HCT116 (cell line): ENCODE measurements around the gene PEMT. TPM values are rescaled to one million over a fixed set of nuclear protein-coding genes. Genes with fewer than 3 reads are reported as not detected.

ENCODE experiments used
- ATAC-seq: fragments of 200-7000 bp; cut with Tn5 transposase; 2 replicates; pipeline ENCODE4 v1.9.1; 2020; ENCODE audit warnings: mild to moderate bottlenecking, moderate library complexity
- BruUV-seq: library from RNA; stranded (reverse); fragments of 400-500 nt; replicated peaks from 2 replicates; lab custom pipeline; 2021; lab: Mats Ljungman, UMichigan
- CTCF ChIA-PET: fragments of 300-600 bp; sonication (Branson Sonifier 250); formaldehyde crosslinking; loops from one replicate; lab custom pipeline; 2021; ENCODE audit warnings: antibody characterized with exemption; lab: Charles Lee
- POLR2A ChIA-PET: fragments of 300-600, 350-600 bp; sonication (Branson Sonifier 250); formaldehyde crosslinking; loops from one replicate; lab custom pipeline; 2021; ENCODE audit warnings: antibody characterized with exemption; lab: Charles Lee
- RAD21 ChIA-PET, 2 experiments: fragments of 300-600 bp; sonication (Branson Sonifier 250); formaldehyde crosslinking; loops; one replicate each; lab custom pipeline; 2023; ENCODE audit warnings: low total read pairs in 2 of 2; ENCODE audit not compliant: uncharacterized antibody in 2 of 2, unreplicated experiment in 2 of 2, low non-redundant PET in 1 of 2; lab: Charles Lee
- DNase-seq: peaks from one replicate; pipeline ENCODE4 v3.0.0-alpha.2; 2010; ENCODE audit warnings: low read depth, low spot score
- H2AFZ ChIP-seq: fragments of 200-600 bp; shearing (Covaris generic), sonication (generic); 2 replicates; pipeline ENCODE4 v1.6.1; 2017; ENCODE audit warnings: low read depth, mixed run types, mixed read lengths, antibody characterized with exemption, low read length; ENCODE audit not compliant: poor library complexity, severe bottlenecking
- H3K27ac ChIP-seq: 2 replicates; pipeline ENCODE4 v1.5.1; 2012; ENCODE audit warnings: low read depth, low read length
- H3K27me3 ChIP-seq: fragments of 200-600 bp; sonication (generic); 2 replicates; pipeline ENCODE4 v1.6.1; 2016; ENCODE audit warnings: mixed run types, low read length, mixed read lengths; ENCODE audit not compliant: insufficient read depth
- H3K36me3 ChIP-seq, 2 experiments: fragments of 200-500 bp in 1 of 2; fragments of 200-600 bp in 1 of 2; sonication (Bioruptor generic) in 1 of 2; sonication (generic) in 1 of 2; 2 replicates each; pipeline versions ENCODE4 v1.5.1 to v1.6.1; 2014 to 2016; ENCODE audit warnings: low read length in 2 of 2, inconsistent platforms in 1 of 2, mixed read lengths in 1 of 2, mixed run types in 1 of 2; ENCODE audit not compliant: insufficient read depth in 2 of 2, control insufficient read depth in 1 of 2
- H3K4me1 ChIP-seq, 2 experiments: fragments of 200-600 bp in 1 of 2; sonication (generic) in 1 of 2; 2 replicates each; pipeline versions ENCODE4 v1.5.1 to v1.6.1; 2012 to 2017; ENCODE audit warnings: low read length in 2 of 2, inconsistent platforms in 1 of 2, mild to moderate bottlenecking in 1 of 2, mixed read lengths in 1 of 2, mixed run types in 1 of 2, moderate library complexity in 1 of 2; ENCODE audit not compliant: insufficient read depth in 2 of 2, control insufficient read depth in 1 of 2
- H3K4me2 ChIP-seq: fragments of 200-600 bp; sonication (generic); 2 replicates; pipeline ENCODE4 v1.6.1; 2017; ENCODE audit warnings: mixed run types, low read length, mixed read lengths
- H3K4me3 ChIP-seq, 2 experiments: fragments of 200-600 bp in 1 of 2; sonication (generic) in 1 of 2; replicated peaks in 1 of 2; 2 replicates each; pipeline ENCODE4 v1.5.1; 2011 to 2016; ENCODE audit warnings: low read length in 2 of 2, control low read depth in 1 of 2, low read depth in 1 of 2, mild to moderate bottlenecking in 1 of 2, mixed read lengths in 1 of 2, mixed run types in 1 of 2
- H3K79me2 ChIP-seq: fragments of 200-600 bp; sonication (generic); 2 replicates; pipeline ENCODE4 v1.6.1; 2017; ENCODE audit warnings: mild to moderate bottlenecking, mixed run types, low read length, moderate library complexity, mixed read lengths; ENCODE audit not compliant: insufficient read depth
- H3K9ac ChIP-seq: fragments of 200-600 bp; sonication (generic); 2 replicates; pipeline ENCODE4 v1.6.1; 2016; ENCODE audit warnings: low read length, mixed read lengths
- H3K9me2 ChIP-seq: fragments of 200-600 bp; sonication (generic), shearing (Covaris generic); 2 replicates; pipeline ENCODE4 v1.6.1; 2017; ENCODE audit warnings: mixed run types, mild to moderate bottlenecking, moderate library complexity; ENCODE audit not compliant: insufficient read depth
- H3K9me3 ChIP-seq, 2 experiments: fragments of 200-500 bp in 1 of 2; fragments of 200-600 bp in 1 of 2; sonication (Bioruptor generic) in 1 of 2; sonication (generic) in 1 of 2; 2 replicates each; pipeline ENCODE4 v1.6.1; 2014 to 2017; ENCODE audit warnings: low read length in 2 of 2, mixed read lengths in 2 of 2, inconsistent platforms in 1 of 2, low read depth in 1 of 2, mild to moderate bottlenecking in 1 of 2, mixed run types in 1 of 2, moderate library complexity in 1 of 2; ENCODE audit not compliant: control insufficient read depth in 1 of 2, insufficient read depth in 1 of 2
- H4K20me1 ChIP-seq: fragments of 200-600 bp; sonication (generic), shearing (Covaris generic); 2 replicates; pipeline ENCODE4 v1.6.1; 2017; ENCODE audit warnings: mixed run types, mild to moderate bottlenecking, moderate library complexity; ENCODE audit not compliant: insufficient read depth
- ATF3 ChIP-seq: IDR thresholded peaks from 2 replicates; pipeline ENCODE4 v1.6.1; 2012
- ELF1 ChIP-seq: IDR thresholded peaks from 2 replicates; pipeline ENCODE4 v1.6.1; 2012; ENCODE audit warnings: low read depth, borderline replicate concordance
- FOSL1 ChIP-seq: IDR thresholded peaks from 2 replicates; pipeline ENCODE4 v1.6.1; 2012; ENCODE audit warnings: low read depth
- RAD21 ChIP-seq: IDR thresholded peaks from 2 replicates; pipeline ENCODE4 v1.6.1; 2012; ENCODE audit warnings: low read depth, mild to moderate bottlenecking
- intact Hi-C: fragments of 100-400 bp; cut with micrococcal nuclease; formaldehyde crosslinking; loops from 2 replicates; pipeline ENCODE4 v1.10.0; 2022
- total RNA-seq: library from RNA; stranded (reverse); gene quantifications from one replicate; pipeline ENCODE4 v1.2.1, GENCODE V29; 2021; ENCODE audit not compliant: unreplicated experiment

The PEMT gene
- total RNA-seq, 1 experiment from 2014 or later: 52.1 TPM

- Histone ChIP-seq H2AFZ (no peak overlapping the region), H3K27me3 (no peaks in the 10 kb centered on the region), H3K36me3 (no peaks in the 10 kb centered on the region), H3K9me2 (no peaks in the 10 kb centered on the region), H3K4me2 (no peak overlapping the region), H3K27ac (no peak overlapping the region), H3K4me3 (no peak overlapping the region), H3K9me3 (no peaks in the 10 kb centered on the region), H4K20me1 (no peaks in the 10 kb centered on the region), H3K4me1 (peaks cover 10 to 36% of the 10 kb centered on the region in 2 experiments), H3K9ac (no peak overlapping the region), H3K79me2 (no peaks in the 10 kb centered on the region; the same call in 1 of the 2 replicates)
- ChIA-PET CTCF (interaction anchor here (1.1 kb wide), 1 partner anchor 83 kb away, joined by 3 read pairs; no protein-coding TSS in a partner anchor), RAD21 (no interaction called here), POLR2A (no interaction called here)
- no peak for ATAC-seq
- intact Hi-C loops: no loop called here
- no peak for DNase-seq
- BruUV-seq: no TSS peak
- no peak for TF ChIP-seq FOSL1
- TF ChIP-seq ATF3: no peak
- no peak for TF ChIP-seq ELF1
Observed at GRCh38 chr17:17579691-17580090, 11.8 kb downstream of the PEMT start.

GRCh38 chr17:17577373-17577772 is 14.1 kb downstream of the PEMT start:
- no peak overlapping the region for H2AFZ ChIP-seq
- H3K4me1 ChIP-seq: peaks cover 10 to 36% of the 10 kb centered on the region in 2 experiments
- no peak for ATAC-seq
- TF ChIP-seq RAD21: no peak
- H3K9ac ChIP-seq: no peak overlapping the region
- DNase-seq: no peak
- no peaks in the 10 kb centered on the region for H3K36me3 ChIP-seq
- no peaks in the 10 kb centered on the region for H4K20me1 ChIP-seq
- no peaks in the 10 kb centered on the region for H3K9me3 ChIP-seq
- ChIA-PET CTCF (no interaction called here), POLR2A (no interaction called here), RAD21 (no interaction called here)
- no peak overlapping the region for H3K4me2 ChIP-seq
- H3K27ac ChIP-seq: no peak overlapping the region
- H3K9me2 ChIP-seq: no peaks in the 10 kb centered on the region
- no TSS peak for BruUV-seq
- H3K27me3 ChIP-seq: no peaks in the 10 kb centered on the region
- H3K79me2 ChIP-seq: no peaks in the 10 kb centered on the region; the same call in 1 of the 2 replicates
- intact Hi-C loops: no loop called here
- no peak overlapping the region for H3K4me3 ChIP-seq
